ENCODE data around the gene RAET1E.
"Not testable (repeated sequence)": the region's sequence is repeated elsewhere in the genome, so short reads cannot be mapped to it uniquely, and the experiment has no call there.

Gene RAET1E

GRCh38 chr6:149897855-149898744 is at the start of gene RAET1E:
RAET1E (minus strand) TSS chr6:149898113; CDS start chr6:149890901, 7,212 bp downstream.
- peak in 1 of 2 experiments; percentile 11 for DNase-seq

GRCh38 chr6:149947533-149947932 is 49.6 kb upstream of the RAET1E start:
- DNase-seq: not testable (repeated sequence)

- DNase-seq: not testable (repeated sequence)
These were observed 48.7 kb upstream of the RAET1E start for GRCh38 chr6:149946631-149947030.

- DNase-seq: peak; percentile 9 to 13
These were observed 47.4 kb upstream of the RAET1E start for GRCh38 chr6:149945276-149945675.

- peak; percentile 10 to 14 for DNase-seq
These were observed 45.4 kb upstream of the RAET1E start for GRCh38 chr6:149943321-149943720.

- DNase-seq: peak in 1 of 2 experiments; percentile 26
These were observed 44.5 kb upstream of the RAET1E start for GRCh38 chr6:149942461-149942829.

GRCh38 chr6:149941583-149942460 is 43.9 kb upstream of the RAET1E start, which contains the start of gene ULBP2:
ULBP2 (plus strand) TSS chr6:149942014; CDS start chr6:149942073, 59 bp downstream.
- peak; percentile 88 to 91 for DNase-seq

- DNase-seq: peak in 1 of 2 experiments; percentile 25
These were observed 42.7 kb upstream of the RAET1E start for GRCh38 chr6:149940672-149940982.

GRCh38 chr6:149939909-149940671 is 42.2 kb upstream of the RAET1E start:
- peak; percentile 18 to 19 for DNase-seq

- DNase-seq: no peak
These were observed 41.4 kb upstream of the RAET1E start for GRCh38 chr6:149939356-149939648.

GRCh38 chr6:149938571-149939355 is 40.9 kb upstream of the RAET1E start:
- peak; percentile 55 to 58 for DNase-seq

- peak in 1 of 2 experiments; percentile 22 for DNase-seq
These were observed 40.2 kb upstream of the RAET1E start for GRCh38 chr6:149938013-149938570.

GRCh38 chr6:149936743-149937142 is 38.8 kb upstream of the RAET1E start:
- DNase-seq: peak; percentile 15 to 18

- DNase-seq: peak; percentile 14 to 16
These were observed 37.8 kb upstream of the RAET1E start for GRCh38 chr6:149935668-149936067.

- peak; percentile 15 for DNase-seq
These were observed 37.3 kb upstream of the RAET1E start for GRCh38 chr6:149935246-149935645.

GRCh38 chr6:149934249-149935156 is 36.6 kb upstream of the RAET1E start:
- DNase-seq: peak; percentile 75 to 79

GRCh38 chr6:149933461-149933860 is 35.5 kb upstream of the RAET1E start:
- DNase-seq: peak; percentile 8 to 13

- no peak for DNase-seq
These were observed 35.1 kb upstream of the RAET1E start for GRCh38 chr6:149933036-149933435.

- no peak for DNase-seq
These were observed 33.6 kb upstream of the RAET1E start for GRCh38 chr6:149931501-149931900.

GRCh38 chr6:149929422-149929821 is 31.5 kb upstream of the RAET1E start:
- peak in 1 of 2 experiments; percentile 22 for DNase-seq

- not testable (repeated sequence) for DNase-seq
These were observed 29.1 kb upstream of the RAET1E start for GRCh38 chr6:149927025-149927424.
